Measurements from ENCODE around the gene XRRA1. TPM values are rescaled to one million over a fixed set of nuclear protein-coding genes. Genes with fewer than 3 reads are reported as not detected.

The XRRA1 gene
- total RNA-seq, 1 donor from 2014 or later = 9.6 TPM

DNA sequence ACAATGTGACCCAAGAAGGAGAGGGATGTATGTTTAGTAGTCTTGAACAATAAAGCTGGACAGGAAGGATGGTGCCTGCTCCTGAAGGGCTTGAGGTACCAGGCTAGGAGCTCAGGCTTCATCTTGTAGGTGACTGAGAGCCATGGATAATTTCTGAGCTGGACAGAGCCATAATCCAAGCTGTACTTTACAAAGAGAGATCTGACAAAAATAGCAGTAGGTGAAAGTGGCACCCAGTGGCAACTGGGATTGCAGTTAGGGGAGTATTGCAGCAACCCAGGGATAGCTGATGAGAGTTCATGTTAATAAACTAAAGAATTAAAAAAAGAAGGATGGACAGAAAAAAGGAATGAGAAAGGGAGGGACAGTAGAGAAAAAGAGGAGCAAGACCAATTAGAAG, 7.4 kb downstream of the XRRA1 start:
- intact Hi-C loops (cut with DNase I) = loop anchor here (10.0 kb wide), 1 partner anchor 303 kb away; the partner anchor contains the start of gene TPBGL
- no peak overlapping the region for H3K4me3 ChIP-seq
- no peaks in the 10 kb centered on the region for H3K27me3 ChIP-seq
- TF ChIP-seq CTCF (IDR thresholded peaks at IDR 0.05) = no peak
- TF ChIP-seq POLR2AphosphoS5 (IDR thresholded peaks at IDR 0.05; ENCODE audit: insufficient read depth in 1 of 2, low read depth in 1 of 2) = no peak
- TF ChIP-seq POLR2A (IDR thresholded peaks at IDR 0.05) = no peak
- H3K36me3 ChIP-seq = peaks cover 0 to 4% of the 10 kb centered on the region in 2 donors
- no peak for DNase-seq (ENCODE audit: extremely low spot score in 2 of 2)
- no peak overlapping the region for H3K27ac ChIP-seq
- H3K9me3 ChIP-seq = no peaks in the 10 kb centered on the region
- no peaks in the 10 kb centered on the region for H3K4me1 ChIP-seq

DNA sequence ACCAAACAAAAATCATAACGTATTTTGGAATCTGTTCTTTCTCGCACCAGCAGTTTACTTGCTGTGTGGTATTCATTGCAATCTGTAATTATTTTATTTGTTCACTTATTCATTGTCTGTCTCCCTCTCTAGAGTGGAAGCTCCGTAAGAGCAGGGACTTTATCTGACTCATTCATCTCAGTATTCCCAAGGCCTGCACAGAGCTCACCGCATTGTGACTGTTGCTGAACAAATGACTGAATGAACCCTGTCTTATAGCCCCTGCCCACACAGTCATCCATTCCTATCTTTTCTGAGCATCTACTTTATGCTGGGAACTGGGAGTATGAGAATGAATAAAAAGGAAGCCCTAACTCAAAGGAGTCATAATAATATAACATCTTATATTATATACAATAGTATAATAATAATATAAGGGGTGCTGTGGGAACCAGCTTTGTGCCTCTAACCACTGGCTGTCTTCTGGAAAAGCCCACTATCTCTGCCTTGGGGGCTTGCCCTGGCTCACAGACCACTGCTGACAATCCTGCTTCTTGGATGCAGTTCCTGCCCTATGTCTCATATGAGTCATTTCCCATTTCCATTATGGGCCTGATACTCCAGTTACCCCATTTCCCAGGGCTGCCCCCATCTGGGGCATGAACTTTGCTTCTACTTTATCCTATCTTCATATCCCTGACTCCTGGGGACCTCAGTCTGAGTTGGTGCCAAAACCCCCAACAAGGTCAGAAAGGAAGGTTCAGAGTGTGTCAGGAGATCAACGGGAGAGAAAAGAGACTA, 11.0 kb downstream of the XRRA1 start:
- no peak for TF ChIP-seq POLR2A (IDR thresholded peaks at IDR 0.05)
- no peak for TF ChIP-seq POLR2AphosphoS5 (IDR thresholded peaks at IDR 0.05; ENCODE audit: insufficient read depth in 1 of 2, low read depth in 1 of 2)
- peaks cover 0 to 14% of the 10 kb centered on the region in 2 donors for H3K36me3 ChIP-seq
- H3K9me3 ChIP-seq = no peaks in the 10 kb centered on the region
- no peak overlapping the region for H3K27ac ChIP-seq
- no peaks in the 10 kb centered on the region for H3K27me3 ChIP-seq
- H3K4me3 ChIP-seq = no peak overlapping the region
- DNase-seq (ENCODE audit: extremely low spot score in 2 of 2) = no peak
- intact Hi-C loops (cut with DNase I) = no loop called here
- H3K4me1 ChIP-seq = no peaks in the 10 kb centered on the region

- intact Hi-C loops (cut with DNase I) = no loop called here
Measured at GRCh38 chr11:74936976-74937375, 11.9 kb downstream of the XRRA1 start.

GRCh38 chr11:74936087-74936486, 12.8 kb downstream of the XRRA1 start:
- peaks cover 0 to 14% of the 10 kb centered on the region in 2 donors for H3K36me3 ChIP-seq

More at GRCh38 chr11:74936976-74937375, 11.9 kb downstream of the XRRA1 start:
- TF ChIP-seq CTCF (IDR thresholded peaks at IDR 0.05) (no peak), POLR2A (IDR thresholded peaks at IDR 0.05) (no peak), POLR2AphosphoS5 (IDR thresholded peaks at IDR 0.05; ENCODE audit: insufficient read depth in 1 of 2, low read depth in 1 of 2) (no peak)
- Histone ChIP-seq H3K4me3 (no peak overlapping the region), H3K27ac (no peak overlapping the region), H3K4me1 (no peaks in the 10 kb centered on the region), H3K27me3 (no peaks in the 10 kb centered on the region), H3K36me3 (peaks cover 0 to 14% of the 10 kb centered on the region in 2 donors), H3K9me3 (no peaks in the 10 kb centered on the region)
- DNase-seq (ENCODE audit: extremely low spot score in 2 of 2) = no peak

GRCh38 chr11:74935285-74935684, 13.6 kb downstream of the XRRA1 start:
- no peaks in the 10 kb centered on the region for H3K27me3 ChIP-seq
- intact Hi-C loops (cut with DNase I) = no loop called here
- no peaks in the 10 kb centered on the region for H3K9me3 ChIP-seq
- H3K27ac ChIP-seq = no peak overlapping the region
- TF ChIP-seq POLR2AphosphoS5 (IDR thresholded peaks at IDR 0.05; ENCODE audit: insufficient read depth in 1 of 2, low read depth in 1 of 2) = no peak
- no peak for TF ChIP-seq POLR2A (IDR thresholded peaks at IDR 0.05)
- TF ChIP-seq CTCF (IDR thresholded peaks at IDR 0.05) = no peak
- no peak for DNase-seq (ENCODE audit: extremely low spot score in 2 of 2)
- no peaks in the 10 kb centered on the region for H3K4me1 ChIP-seq
- peaks cover 0 to 14% of the 10 kb centered on the region in 2 donors for H3K36me3 ChIP-seq
- H3K4me3 ChIP-seq = no peak overlapping the region

More at GRCh38 chr11:74936087-74936486, 12.8 kb downstream of the XRRA1 start:
- no peak for DNase-seq (ENCODE audit: extremely low spot score in 2 of 2)
- Histone ChIP-seq H3K27me3 (no peaks in the 10 kb centered on the region), H3K9me3 (no peaks in the 10 kb centered on the region), H3K27ac (no peak overlapping the region), H3K4me1 (no peaks in the 10 kb centered on the region), H3K4me3 (no peak overlapping the region)
- TF ChIP-seq POLR2AphosphoS5 (IDR thresholded peaks at IDR 0.05; ENCODE audit: insufficient read depth in 1 of 2, low read depth in 1 of 2) = no peak
- TF ChIP-seq POLR2A (IDR thresholded peaks at IDR 0.05) = no peak
- no peak for TF ChIP-seq CTCF (IDR thresholded peaks at IDR 0.05)
- intact Hi-C loops (cut with DNase I) = no loop called here
